Fibroblast of skin of scalp (primary cell): ENCODE data around the gene VAV1.
A peak's percentile ranks its signal among the peaks of the same experiment; 100 is the strongest.
"Not testable (repeated sequence)": the region's sequence is repeated elsewhere in the genome, so short reads cannot be mapped to it uniquely, and the experiment has no call there.

Experiments used
- DNase-seq: peaks from one replicate; pipeline ENCODE4 v3.0.0-alpha.2; 2013

VAV1 gene

GRCh38 chr19:6761053-6761676, 11.3 kb upstream of the VAV1 start:
- no peak for DNase-seq

- not testable (repeated sequence) for DNase-seq
Observed at GRCh38 chr19:6762253-6762797, 10.2 kb upstream of the VAV1 start.

GRCh38 chr19:6765738-6766356, 6.7 kb upstream of the VAV1 start:
- no peak for DNase-seq

- no peak for DNase-seq
Observed at GRCh38 chr19:6766357-6767080, 6.0 kb upstream of the VAV1 start.

GRCh38 chr19:6767081-6767356, 5.5 kb upstream of the VAV1 start:
- DNase-seq: no peak

- peak; percentile 21 for DNase-seq
Observed at GRCh38 chr19:6767357-6768235, 4.9 kb upstream of the VAV1 start, which contains the start of gene SH2D3A. SH2D3A (minus strand) TSS chr19:6767435; CDS start chr19:6763748, 3,687 bp downstream.

- DNase-seq: no peak
Observed at GRCh38 chr19:6768236-6768785, 4.2 kb upstream of the VAV1 start.

GRCh38 chr19:6769006-6769619, 3.4 kb upstream of the VAV1 start:
- DNase-seq: peak; percentile 15

- DNase-seq: not testable (repeated sequence)
Observed at GRCh38 chr19:6771648-6772027, 870 bp upstream of the VAV1 start.

- no peak for DNase-seq
Observed at GRCh38 chr19:6772866-6773322, 386 bp downstream of the VAV1 start.

GRCh38 chr19:6773323-6773931, 919 bp downstream of the VAV1 start:
- DNase-seq: no peak

GRCh38 chr19:6774821-6775707, 2.6 kb downstream of the VAV1 start:
- no peak for DNase-seq

- DNase-seq: not testable (repeated sequence)
Observed at GRCh38 chr19:6776045-6776444, 3.5 kb downstream of the VAV1 start.

GRCh38 chr19:6776999-6777398, 4.5 kb downstream of the VAV1 start:
- no peak for DNase-seq

- no peak for DNase-seq
Observed at GRCh38 chr19:6777434-6777833, 4.9 kb downstream of the VAV1 start.

- no peak for DNase-seq
Observed at GRCh38 chr19:6778386-6778785, 5.9 kb downstream of the VAV1 start.

GRCh38 chr19:6779206-6779605, 6.7 kb downstream of the VAV1 start:
- no peak for DNase-seq

- DNase-seq: no peak
Observed at GRCh38 chr19:6787393-6787792, 14.9 kb downstream of the VAV1 start.

- DNase-seq: no peak
Observed at GRCh38 chr19:6788896-6789295, 16.4 kb downstream of the VAV1 start.
